CD4-positive, alpha-beta T cell treated with Interleukin-4 for 4 hours (primary cell): ENCODE results near the gene ADARB2.
"Not testable (repeated sequence)": the region's sequence is repeated elsewhere in the genome, so short reads cannot be mapped to it uniquely, and the experiment has no call there.

Experiments used
- DNase-seq: peaks from one replicate; pipeline ENCODE4 v3.0.0-alpha.2; 2020

The ADARB2 gene

GRCh38 chr10:1634239-1634638 lies 103.1 kb downstream of the ADARB2 start:
- no peak for DNase-seq

GRCh38 chr10:1633783-1634182 lies 103.5 kb downstream of the ADARB2 start:
- no peak for DNase-seq

- no peak for DNase-seq
These were observed 104.7 kb downstream of the ADARB2 start for GRCh38 chr10:1632596-1632995.

GRCh38 chr10:1632141-1632540 lies 105.2 kb downstream of the ADARB2 start:
- no peak for DNase-seq

- DNase-seq, result no peak
These were observed 106.0 kb downstream of the ADARB2 start for GRCh38 chr10:1631282-1631681.

- no peak for DNase-seq
These were observed 107.0 kb downstream of the ADARB2 start for GRCh38 chr10:1630304-1630703.

- no peak for DNase-seq
These were observed 107.8 kb downstream of the ADARB2 start for GRCh38 chr10:1629326-1630198.

GRCh38 chr10:1628757-1629156 lies 108.6 kb downstream of the ADARB2 start:
- no peak for DNase-seq

GRCh38 chr10:1627945-1628344 lies 109.4 kb downstream of the ADARB2 start:
- no peak for DNase-seq

GRCh38 chr10:1626835-1627234 lies 110.5 kb downstream of the ADARB2 start:
- no peak for DNase-seq

- DNase-seq, result no peak
These were observed 110.9 kb downstream of the ADARB2 start for GRCh38 chr10:1626410-1626809.

- no peak for DNase-seq
These were observed 111.6 kb downstream of the ADARB2 start for GRCh38 chr10:1625731-1626130.

GRCh38 chr10:1625079-1625478 lies 112.2 kb downstream of the ADARB2 start:
- DNase-seq, result no peak

- no peak for DNase-seq
These were observed 113.1 kb downstream of the ADARB2 start for GRCh38 chr10:1624240-1624639.

GRCh38 chr10:1620803-1621202 lies 116.5 kb downstream of the ADARB2 start:
- DNase-seq, result no peak

GRCh38 chr10:1617376-1618317 lies 119.7 kb downstream of the ADARB2 start:
- DNase-seq, result not testable (repeated sequence)

- DNase-seq, result not testable (repeated sequence)
These were observed 120.6 kb downstream of the ADARB2 start for GRCh38 chr10:1616701-1617100.

GRCh38 chr10:1615186-1615954 lies 122.0 kb downstream of the ADARB2 start:
- no peak for DNase-seq

- no peak for DNase-seq
These were observed 123.8 kb downstream of the ADARB2 start for GRCh38 chr10:1613511-1613910.

GRCh38 chr10:1612908-1613307 lies 124.4 kb downstream of the ADARB2 start:
- DNase-seq, result no peak

GRCh38 chr10:1611936-1612550 lies 125.3 kb downstream of the ADARB2 start:
- no peak for DNase-seq

GRCh38 chr10:1610986-1611770 lies 126.1 kb downstream of the ADARB2 start:
- no peak for DNase-seq
